Measurements from ENCODE around the gene NME3.
A peak's percentile ranks its signal among the peaks of the same experiment; 100 is the strongest.
"Not testable (repeated sequence)": the region's sequence is repeated elsewhere in the genome, so short reads cannot be mapped to it uniquely, and the experiment has no call there.

Gene NME3

GRCh38 chr16:1747934-1748333 lies 23.4 kb downstream of the NME3 start:
- DNase-seq (ENCODE audit: low read depth), result no peak

- DNase-seq (ENCODE audit: low read depth), result no peak
Measured at GRCh38 chr16:1746693-1747195, 24.6 kb downstream of the NME3 start.

GRCh38 chr16:1745900-1746692 lies 25.2 kb downstream of the NME3 start:
- peak; percentile 56 for DNase-seq (ENCODE audit: low read depth)

- peak; percentile 35 for DNase-seq (ENCODE audit: low read depth)
Measured at GRCh38 chr16:1745181-1745899, 26.0 kb downstream of the NME3 start.

DNA sequence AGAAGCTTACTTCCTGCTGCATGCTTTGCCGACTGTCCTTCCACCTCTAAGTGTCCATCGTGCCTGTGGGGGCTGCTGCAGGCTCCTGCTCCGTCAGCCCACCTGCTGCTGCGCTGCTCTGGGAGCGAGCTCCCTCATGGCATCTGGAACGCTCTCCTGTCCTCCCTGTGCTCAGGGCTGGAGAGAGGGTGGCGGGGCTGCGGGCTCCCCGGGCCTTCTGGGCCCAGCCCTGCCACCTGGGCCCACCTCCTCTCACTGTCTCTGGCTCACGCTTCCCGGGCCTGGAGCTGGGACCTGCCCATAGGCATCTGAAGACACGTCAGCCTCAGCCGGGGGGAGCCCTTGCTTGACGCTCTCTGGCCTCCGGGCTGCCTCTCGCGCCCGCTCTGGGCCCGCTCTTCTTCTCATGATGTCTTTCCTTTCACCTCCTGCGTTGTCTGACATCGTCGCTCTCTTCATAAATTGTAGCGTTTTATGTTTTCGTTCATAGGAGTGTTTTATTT lies 27.0 kb downstream of the NME3 start:
- no peak for DNase-seq (ENCODE audit: low read depth)

GRCh38 chr16:1743376-1744337 lies 27.7 kb downstream of the NME3 start:
- no peak for DNase-seq (ENCODE audit: low read depth)

GRCh38 chr16:1741553-1742165 lies 29.7 kb downstream of the NME3 start:
- DNase-seq (ENCODE audit: low read depth), result no peak

- DNase-seq (ENCODE audit: low read depth), result no peak
Measured at GRCh38 chr16:1740781-1741490, 30.4 kb downstream of the NME3 start.

DNA sequence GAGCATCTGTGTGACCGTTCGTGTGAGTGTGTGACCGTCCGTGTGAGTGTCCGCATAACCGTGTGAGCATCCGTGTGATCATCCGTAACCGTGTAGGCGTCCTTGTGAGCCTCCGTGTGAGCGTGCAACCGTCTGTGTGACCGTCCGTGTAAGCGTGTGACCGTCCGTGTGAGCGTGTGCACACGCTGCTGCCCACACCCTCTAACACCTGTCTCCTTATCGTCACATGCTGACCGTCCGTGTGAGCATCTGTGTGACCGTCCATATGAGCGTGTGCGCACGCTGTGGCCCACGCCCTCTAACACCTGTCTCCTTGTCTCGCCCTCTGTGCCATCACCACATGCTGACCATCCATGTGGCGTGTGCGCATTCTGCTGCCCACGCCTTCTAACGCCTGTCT lies 31.1 kb downstream of the NME3 start:
- no peak for DNase-seq (ENCODE audit: low read depth)

GRCh38 chr16:1734816-1735215 lies 36.5 kb downstream of the NME3 start:
- DNase-seq (ENCODE audit: low read depth), result no peak

GRCh38 chr16:1734123-1734522 lies 37.2 kb downstream of the NME3 start:
- DNase-seq (ENCODE audit: low read depth), result no peak

DNA sequence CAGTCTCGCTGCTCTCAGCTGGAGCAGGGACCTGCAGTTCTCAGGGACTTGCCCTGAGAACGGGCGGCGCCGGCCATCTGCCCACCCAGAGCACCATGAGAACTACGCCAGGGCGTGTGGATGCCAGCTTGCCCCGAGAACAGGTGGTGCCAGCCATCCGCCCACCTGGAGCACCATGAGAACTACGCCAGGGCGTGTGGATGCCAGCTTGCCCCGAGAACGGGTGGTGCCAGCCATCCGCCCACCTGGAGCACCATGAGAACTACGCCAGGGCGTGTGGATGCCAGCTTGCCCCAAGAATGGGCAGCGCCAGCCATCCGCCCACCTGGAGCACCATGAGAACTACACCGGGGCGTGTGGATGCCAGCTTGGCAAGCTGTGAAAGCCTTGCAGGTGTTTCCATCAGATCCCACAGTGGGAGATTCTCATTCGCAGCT lies 38.8 kb downstream of the NME3 start:
- DNase-seq (ENCODE audit: low read depth), result not testable (repeated sequence)

DNA sequence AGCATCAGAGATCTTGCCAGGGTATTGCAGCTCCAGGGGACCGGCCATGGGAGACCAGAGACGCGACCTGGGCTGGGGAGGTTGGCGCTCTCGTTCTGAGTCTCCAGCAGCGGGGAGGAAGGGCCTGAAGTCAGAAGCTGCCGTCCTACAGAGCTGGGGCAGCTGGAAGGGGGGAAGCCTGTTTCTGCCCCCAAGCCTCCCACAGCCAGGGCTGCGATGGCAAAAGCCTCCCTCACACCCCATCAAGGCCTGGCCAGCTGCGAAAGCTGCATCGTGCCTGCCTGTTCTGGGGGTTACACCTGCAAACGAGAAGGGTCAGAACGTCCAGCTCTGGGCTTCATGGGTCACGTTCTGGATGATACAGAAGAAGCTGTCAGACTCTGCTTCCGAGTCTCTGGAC lies 39.3 kb downstream of the NME3 start:
- DNase-seq (ENCODE audit: low read depth), result no peak

GRCh38 chr16:1731603-1732002 lies 39.7 kb downstream of the NME3 start:
- no peak for DNase-seq (ENCODE audit: low read depth)

DNA sequence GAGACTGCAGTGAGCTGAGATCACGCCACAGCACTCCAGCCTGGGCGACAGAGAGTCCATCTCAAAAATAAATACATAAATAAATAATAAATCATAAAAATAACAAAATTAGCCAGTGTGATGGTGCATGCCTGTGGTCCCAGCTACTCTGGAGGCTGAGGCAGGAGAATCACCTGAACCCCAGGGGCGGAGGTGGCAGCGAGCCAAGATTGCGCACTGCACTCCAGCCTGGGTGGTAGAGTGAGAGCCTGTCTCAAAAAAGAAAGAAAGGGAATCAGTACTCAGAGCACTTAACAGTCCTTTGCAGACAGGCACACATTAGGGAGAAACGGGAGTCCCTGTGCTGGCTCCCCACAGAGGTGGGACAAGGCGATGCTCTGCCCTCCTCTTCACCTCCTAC lies 40.3 kb downstream of the NME3 start:
- DNase-seq (ENCODE audit: low read depth), result no peak

GRCh38 chr16:1729445-1729844 lies 41.9 kb downstream of the NME3 start:
- DNase-seq (ENCODE audit: low read depth), result no peak

- no peak for DNase-seq (ENCODE audit: low read depth)
Measured at GRCh38 chr16:1729026-1729425, 42.3 kb downstream of the NME3 start.

- DNase-seq (ENCODE audit: low read depth), result no peak
Measured at GRCh38 chr16:1727651-1728624, 43.4 kb downstream of the NME3 start.

DNA sequence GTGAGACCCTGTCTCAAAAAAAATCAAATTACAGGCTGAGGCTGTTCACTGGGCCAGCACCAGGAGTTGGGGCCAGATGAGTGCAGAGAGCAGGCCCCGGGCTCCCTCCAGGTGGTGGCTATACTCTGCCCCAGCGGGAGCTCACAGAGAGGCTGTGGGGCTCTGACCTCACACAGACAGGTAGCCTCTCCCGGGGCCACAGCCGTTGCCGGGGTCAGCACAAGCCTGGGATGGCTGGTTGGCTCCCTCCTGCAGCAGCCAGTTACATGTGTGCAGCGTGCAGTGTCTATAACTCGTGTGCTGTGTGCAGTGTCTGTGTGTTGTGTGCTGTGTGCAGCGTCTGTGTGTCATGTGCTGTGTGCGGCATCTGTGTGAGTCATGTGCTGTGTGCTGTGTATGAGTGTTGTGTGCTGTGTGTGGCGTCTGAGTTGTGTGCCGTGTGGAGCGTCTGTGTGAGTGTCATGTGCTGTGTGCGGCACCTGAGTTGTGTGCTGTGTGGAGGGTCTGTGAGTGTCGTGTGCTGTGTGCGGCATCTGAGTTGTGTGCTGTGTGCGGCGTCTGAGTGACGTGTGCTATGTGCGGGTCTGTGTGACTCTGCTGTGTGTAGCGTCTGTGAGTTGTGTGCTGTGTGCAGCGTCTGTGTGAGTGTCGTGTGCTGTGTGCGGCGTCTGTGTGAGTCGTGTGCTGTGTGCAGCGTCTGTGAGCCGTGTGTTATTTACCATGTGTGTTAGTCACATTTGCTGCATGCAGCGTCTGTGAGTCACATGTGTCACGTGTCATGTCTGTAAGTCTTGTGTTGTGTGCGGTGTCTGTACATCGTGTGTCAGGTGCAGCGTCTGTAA lies 44.5 kb downstream of the NME3 start:
- no peak for DNase-seq (ENCODE audit: low read depth)
